HG03521 (cell line): Measurements from ENCODE around the gene RILPL1.
"Not testable (repeated sequence)": the region's sequence is repeated elsewhere in the genome, so short reads cannot be mapped to it uniquely, and the experiment has no call there.

ENCODE experiments used
- ATAC-seq: cut with Tn5 transposase; IDR thresholded peaks from one replicate; pipeline ENCODE4 v1.9.1; 2021; ENCODE audit warnings: mild to moderate bottlenecking, moderate library complexity; ENCODE audit not compliant: unreplicated experiment

RILPL1 gene

GRCh38 chr12:123497065-123497464 is 36.5 kb downstream of the RILPL1 start:
- ATAC-seq = no peak

DNA sequence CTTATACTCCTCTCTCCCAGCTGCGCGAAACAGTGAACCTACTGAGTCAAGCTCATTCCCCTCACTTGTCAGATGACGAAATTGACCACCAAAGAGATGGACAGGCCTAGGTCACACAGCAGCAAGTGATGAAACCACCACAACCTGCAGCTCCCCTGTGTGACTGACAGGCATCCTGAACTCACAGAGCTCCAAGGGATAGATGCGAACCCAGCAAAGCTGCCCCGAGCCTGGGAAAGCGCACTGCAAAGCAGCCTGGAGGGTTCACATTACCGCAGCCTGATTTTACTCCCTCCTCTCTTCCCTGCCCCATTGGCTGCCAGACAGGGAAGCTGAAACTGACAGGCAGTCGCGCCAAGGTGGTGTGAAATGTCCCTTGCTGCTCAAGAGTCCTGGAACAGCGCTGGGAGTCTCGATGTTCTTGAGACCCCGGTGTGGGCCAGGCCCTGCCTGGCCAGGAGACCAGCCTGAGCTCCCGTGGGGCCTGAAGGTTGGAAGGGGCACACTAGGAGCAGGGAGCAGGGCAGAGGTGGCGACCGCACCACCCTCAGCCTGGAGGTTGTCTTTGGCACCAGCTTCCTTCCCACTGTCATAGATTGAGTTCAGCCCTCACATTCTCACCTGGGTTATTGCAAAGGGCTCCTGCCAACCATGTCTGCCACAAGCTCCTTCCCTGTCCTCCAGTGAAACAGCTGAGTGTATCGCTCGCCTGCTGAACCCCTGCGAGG is 39.2 kb downstream of the RILPL1 start:
- ATAC-seq = no peak

DNA sequence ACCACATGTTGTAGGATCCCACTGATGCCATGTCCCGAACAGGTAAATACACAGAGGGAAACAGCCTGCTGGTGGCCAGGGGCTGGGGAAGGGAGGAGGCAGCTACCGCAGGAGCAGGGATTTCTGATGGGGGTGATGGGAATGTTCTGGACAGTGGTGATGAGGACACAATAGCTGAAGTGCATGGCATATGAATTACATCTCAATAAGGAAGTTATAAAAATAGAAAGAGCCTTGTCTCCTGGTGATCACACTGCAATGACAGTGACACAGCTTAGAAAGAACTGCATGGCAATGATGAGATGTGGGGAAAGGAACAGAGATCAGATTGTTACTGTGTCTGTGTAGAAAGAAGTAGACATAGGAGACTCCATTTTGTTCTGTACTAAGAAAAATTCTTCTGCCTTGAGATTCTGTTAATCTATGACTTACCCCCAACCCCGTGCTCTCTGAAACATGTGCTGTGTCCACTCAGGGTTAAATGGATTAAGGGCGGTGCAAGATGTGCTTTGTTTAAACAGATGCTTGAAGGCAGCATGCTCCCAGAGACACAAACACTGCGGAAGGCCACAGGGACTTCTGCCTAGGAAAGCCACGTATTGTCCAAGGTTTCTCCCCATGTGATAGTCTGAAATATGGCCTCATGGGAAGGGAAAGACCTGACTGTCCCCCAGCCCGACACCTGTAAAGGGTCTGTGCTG is 41.0 kb downstream of the RILPL1 start:
- ATAC-seq = not testable (repeated sequence)

GRCh38 chr12:123491481-123491880 is 42.0 kb downstream of the RILPL1 start:
- no peak for ATAC-seq

DNA sequence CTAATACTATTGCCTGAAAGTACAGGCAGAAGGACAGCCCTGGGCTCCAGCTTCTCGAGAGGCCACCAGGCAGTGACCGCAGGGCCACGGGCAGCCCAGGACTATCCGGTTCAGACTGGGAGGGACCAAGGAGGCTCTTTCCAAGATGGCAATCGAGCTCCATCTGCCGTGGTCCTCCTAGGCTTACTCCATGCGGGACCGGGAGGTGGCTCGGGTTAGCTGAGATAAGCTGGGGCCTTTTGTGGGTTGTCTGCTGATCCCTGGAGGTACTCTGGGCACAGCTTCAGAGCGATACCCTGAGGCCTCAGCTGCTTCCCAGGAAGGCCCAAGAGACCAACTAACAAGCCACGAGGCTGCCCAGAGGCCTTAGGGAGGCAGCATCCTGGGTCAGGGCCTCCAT is 42.5 kb downstream of the RILPL1 start:
- ATAC-seq = no peak

- no peak for ATAC-seq
Observed at GRCh38 chr12:123490089-123490488, 43.4 kb downstream of the RILPL1 start.

DNA sequence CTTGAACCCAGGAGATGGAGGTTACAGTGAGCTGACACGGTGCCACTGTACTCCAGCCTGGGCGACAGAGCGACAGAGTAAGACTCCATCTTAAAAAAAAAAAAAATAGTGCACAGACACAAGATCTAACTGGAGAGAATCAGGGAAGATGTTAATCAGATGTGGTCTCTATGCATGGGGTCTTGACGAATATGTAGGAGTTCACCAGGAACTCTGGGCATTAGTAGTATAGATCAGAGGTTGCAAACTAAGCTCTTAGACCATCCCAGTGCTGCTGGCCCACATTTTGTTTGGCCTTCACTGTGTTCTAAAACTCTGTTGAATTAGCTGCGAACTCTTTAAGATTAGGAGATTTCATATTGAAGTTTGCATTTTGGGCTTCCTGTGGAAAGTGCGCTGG is 43.9 kb downstream of the RILPL1 start:
- ATAC-seq = no peak

- ATAC-seq = no peak
Observed at GRCh38 chr12:123488539-123489230, 44.8 kb downstream of the RILPL1 start.

- no peak for ATAC-seq
Observed at GRCh38 chr12:123487428-123487827, 46.1 kb downstream of the RILPL1 start.

DNA sequence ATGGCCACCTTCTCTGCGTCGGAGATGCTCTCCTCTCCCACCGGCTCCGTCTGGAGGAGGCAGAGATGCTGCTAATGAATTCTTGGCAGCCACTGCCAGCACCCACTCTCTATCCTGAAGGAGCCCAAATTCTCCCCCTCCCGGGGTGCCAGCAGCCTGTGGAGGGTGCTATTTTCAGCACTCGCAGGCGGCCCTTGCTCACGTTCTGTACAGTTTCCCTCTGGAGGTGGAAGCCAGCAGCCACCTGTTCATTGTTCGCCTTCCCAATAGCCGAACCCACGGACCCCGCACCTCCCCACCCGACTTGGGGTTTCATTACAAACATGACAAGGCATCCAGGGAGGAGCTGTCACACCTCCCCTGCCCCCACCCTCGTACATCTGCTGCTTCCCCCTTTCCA is 47.8 kb downstream of the RILPL1 start:
- ATAC-seq = no peak

DNA sequence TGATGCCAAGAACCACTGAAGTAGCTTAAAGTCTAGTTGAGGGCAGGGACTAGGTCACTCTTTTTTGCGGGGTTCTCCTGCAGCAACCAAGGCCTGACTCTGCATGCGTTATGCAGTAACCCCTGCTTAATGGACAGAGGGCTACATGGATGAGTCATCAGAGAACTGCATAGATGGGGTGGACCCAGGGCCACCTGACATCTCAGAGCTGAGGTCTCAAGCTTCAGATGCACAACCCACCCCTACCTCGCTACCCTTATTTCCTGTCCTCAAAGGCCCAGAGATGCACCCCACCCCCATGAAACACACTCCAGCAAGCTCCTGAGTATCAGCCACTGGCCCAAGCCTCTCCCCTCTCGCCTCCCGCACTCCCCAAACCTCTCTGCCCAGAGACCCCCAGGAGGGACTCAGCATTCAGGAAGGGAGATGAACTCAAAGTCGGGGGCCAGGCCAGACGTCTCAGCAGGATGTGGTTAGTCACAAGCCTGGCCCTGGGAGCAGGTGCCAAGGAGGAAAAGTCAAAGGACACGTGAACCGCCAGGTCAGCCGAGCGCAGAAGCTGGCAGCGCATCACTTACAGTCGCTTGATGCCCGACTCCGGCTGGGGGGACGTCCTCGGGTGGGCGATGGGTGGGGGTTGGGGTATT is 49.8 kb downstream of the RILPL1 start:
- ATAC-seq = no peak

- ATAC-seq = no peak
Observed at GRCh38 chr12:123482876-123483275, 50.6 kb downstream of the RILPL1 start.

GRCh38 chr12:123481251-123481650 is 52.3 kb downstream of the RILPL1 start:
- not testable (repeated sequence) for ATAC-seq

DNA sequence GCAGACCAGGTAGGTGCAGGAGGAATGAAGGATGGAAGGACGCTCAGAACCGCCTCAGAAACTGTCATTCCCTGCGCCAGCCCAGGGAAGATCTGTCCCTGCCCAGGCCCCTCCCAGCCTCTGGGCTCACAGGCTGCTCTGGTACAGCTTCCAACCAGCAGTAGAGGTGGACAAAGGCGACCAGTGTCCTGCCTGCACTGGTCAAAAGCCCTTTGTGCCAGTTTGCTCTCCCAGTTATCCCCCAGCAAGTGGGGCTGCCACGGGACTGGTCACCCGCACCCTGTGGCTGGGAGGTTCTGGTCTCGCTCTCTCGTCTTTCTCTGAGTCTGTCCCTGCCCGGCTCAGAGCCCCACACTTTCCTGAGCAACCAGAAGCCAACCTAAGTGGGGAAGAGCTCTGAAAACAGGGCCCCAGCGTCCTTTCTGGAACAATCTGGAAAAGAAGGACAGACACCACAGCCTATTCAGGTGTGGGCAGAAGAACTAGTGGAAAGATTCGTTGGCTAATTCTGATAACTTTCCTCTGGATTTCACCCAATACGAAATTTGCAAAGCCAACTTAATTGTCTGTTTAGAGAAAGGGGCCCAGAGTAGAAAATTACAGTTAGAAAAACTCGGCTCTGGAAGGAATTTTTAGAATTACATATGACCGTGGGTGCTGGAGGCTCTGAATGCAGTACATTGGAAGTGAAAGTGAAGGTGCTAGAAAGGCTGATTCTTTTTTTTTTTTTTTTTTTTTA is 53.9 kb downstream of the RILPL1 start:
- ATAC-seq = no peak

DNA sequence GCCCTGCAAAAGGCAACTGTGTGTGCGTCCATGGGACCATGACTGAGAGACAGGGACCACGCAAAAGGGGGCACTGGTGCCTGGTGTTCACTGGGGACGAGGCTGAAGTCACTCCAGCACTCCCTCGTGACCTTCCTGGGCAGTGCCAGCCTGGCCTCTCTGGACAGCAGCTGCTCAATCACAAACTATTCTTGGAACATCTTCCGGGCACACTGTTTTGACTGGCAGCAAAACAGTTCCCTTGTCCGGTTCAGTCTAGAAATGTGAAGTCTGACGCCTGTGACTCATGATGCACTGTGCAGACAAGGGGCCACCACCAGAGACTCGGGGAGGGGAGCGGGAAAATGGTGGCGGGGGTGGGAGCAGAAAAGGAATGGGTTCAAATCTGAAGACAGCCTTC is 54.8 kb downstream of the RILPL1 start:
- no peak for ATAC-seq

DNA sequence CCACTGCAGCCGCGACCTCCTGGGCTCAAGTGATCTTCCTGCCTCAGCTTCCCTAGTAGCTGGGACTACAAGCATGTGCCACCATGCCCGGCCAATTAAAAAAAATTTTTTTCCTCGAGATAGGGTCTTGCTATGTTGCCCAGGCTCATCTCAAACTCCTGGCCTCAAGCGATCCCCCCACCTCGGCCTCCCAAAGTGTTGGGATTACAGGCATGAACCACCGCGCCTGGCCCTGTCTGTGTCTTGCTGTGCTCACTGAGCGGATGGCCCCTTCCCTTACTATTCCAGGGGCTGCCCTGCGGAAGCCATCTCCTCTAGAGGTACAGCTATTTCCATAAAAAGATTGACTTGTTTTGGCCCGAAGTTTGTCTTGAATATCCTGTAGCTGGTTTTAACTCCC is 55.5 kb downstream of the RILPL1 start:
- ATAC-seq = no peak

- ATAC-seq = no peak
Observed at GRCh38 chr12:123475246-123475703, 58.2 kb downstream of the RILPL1 start.

DNA sequence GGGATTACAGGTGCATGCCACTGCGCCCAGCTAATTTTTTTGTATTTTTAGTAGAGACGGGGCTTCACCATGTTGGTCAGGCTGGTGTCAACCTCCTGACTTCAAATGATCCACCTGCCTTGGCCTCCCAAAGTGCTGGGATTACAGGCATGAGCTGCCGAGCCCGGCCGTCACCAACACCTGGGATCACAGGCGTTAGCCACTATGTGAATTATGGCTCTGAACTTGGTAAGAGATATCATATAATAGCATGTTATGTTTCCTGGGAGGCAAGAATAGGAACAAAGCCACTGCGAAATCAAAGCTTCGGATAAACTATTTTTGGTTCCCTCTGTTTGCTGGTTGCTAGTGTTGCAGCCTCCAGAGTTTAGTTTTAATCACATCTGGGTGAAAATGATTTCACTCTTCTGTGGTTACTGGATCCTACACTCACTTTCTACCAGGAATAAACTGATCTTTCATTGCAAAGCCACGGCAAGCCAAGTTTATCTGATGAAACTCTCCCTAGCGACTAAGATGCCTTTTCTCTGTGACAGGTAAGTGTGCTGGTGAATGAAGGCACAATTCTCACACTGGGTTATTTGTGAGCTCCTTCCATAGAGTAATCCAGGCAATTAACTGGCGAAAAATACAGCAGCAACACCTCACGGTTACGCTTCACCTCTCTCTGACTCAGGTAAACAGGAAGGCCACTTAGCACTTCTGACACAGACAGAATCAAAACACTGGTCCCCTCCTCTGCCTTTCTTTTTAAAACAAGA is 58.9 kb downstream of the RILPL1 start:
- no peak for ATAC-seq

- ATAC-seq = no peak
Observed at GRCh38 chr12:123472438-123472849, 61.1 kb downstream of the RILPL1 start.
